Keratinocyte (primary cell): ENCODE measurements around the gene SCN10A. TPM values are rescaled to one million over a fixed set of nuclear protein-coding genes. Genes with fewer than 3 reads are reported as not detected.

Experiments used
- DNase-seq: peaks from one replicate; pipeline ENCODE4 v3.0.0-alpha.2; 2011; ENCODE audit warnings: low read depth, missing footprints, low spot score
- FAIRE-seq: peaks from 2 replicates; lab custom pipeline; 2011; peaks lifted over from hg19 to GRCh38; lab: Jason Lieb, UNC
- H2AFZ ChIP-seq: 2 replicates; pipeline ENCODE4 v1.6.0; 2012; ENCODE audit warnings: low read length, control low read depth, inconsistent platforms; ENCODE audit not compliant: control insufficient read depth
- H3K27ac ChIP-seq: 2 replicates; pipeline ENCODE4 v1.5.1; 2011; ENCODE audit warnings: low read length; ENCODE audit not compliant: control insufficient read depth, insufficient read depth
- H3K27me3 ChIP-seq: 3 replicates; pipeline ENCODE4 v1.6.0; 2011; ENCODE audit warnings: low read length; ENCODE audit not compliant: control insufficient read depth, insufficient read depth; ENCODE audit errors: extremely low read depth
- H3K36me3 ChIP-seq, 2 experiments: 2 replicates in 1 of 2; 3 replicates in 1 of 2; pipeline ENCODE4 v1.5.1; 2011; ENCODE audit warnings: low read length in 2 of 2, mild to moderate bottlenecking in 1 of 2; ENCODE audit not compliant: control insufficient read depth in 2 of 2, insufficient read depth in 2 of 2; ENCODE audit errors: extremely low read depth in 1 of 2
- H3K4me1 ChIP-seq: 3 replicates; pipeline ENCODE4 v1.5.1; 2011; ENCODE audit warnings: low read length; ENCODE audit not compliant: control insufficient read depth, insufficient read depth; ENCODE audit errors: extremely low read depth
- H3K4me2 ChIP-seq: 3 replicates; pipeline ENCODE4 v1.6.0; 2011; ENCODE audit warnings: low read depth, low read length; ENCODE audit not compliant: control insufficient read depth, insufficient read depth; ENCODE audit errors: extremely low read depth
- H3K4me3 ChIP-seq, 3 experiments: fragments of 200-600 bp in 1 of 3; sonication (generic) in 1 of 3; 2 replicates in 2 of 3; 3 replicates in 1 of 3; pipeline ENCODE4 v1.5.1; 2011 to 2016; ENCODE audit warnings: low read length in 3 of 3, mild to moderate bottlenecking in 3 of 3, control low read depth in 2 of 3, inconsistent platforms in 1 of 3, low read depth in 1 of 3, mixed read lengths in 1 of 3, mixed run types in 1 of 3, moderate library complexity in 1 of 3; ENCODE audit not compliant: control insufficient read depth in 2 of 3, insufficient read depth in 2 of 3; ENCODE audit errors: extremely low read depth in 1 of 3
- H3K79me2 ChIP-seq: 2 replicates; pipeline ENCODE4 v1.6.0; 2012; ENCODE audit warnings: low read length; ENCODE audit not compliant: control insufficient read depth, insufficient read depth
- H3K9ac ChIP-seq: 3 replicates; pipeline ENCODE4 v1.6.0; 2011; ENCODE audit warnings: low read length; ENCODE audit not compliant: control insufficient read depth, insufficient read depth; ENCODE audit errors: extremely low read depth
- H3K9me1 ChIP-seq: 3 replicates; pipeline ENCODE4 v1.6.0; 2011; ENCODE audit warnings: low read length; ENCODE audit not compliant: control insufficient read depth, insufficient read depth; ENCODE audit errors: extremely low read depth
- H3K9me3 ChIP-seq: 2 replicates; pipeline ENCODE4 v1.5.1; 2012; ENCODE audit warnings: low read depth, low read length; ENCODE audit not compliant: control insufficient read depth
- H4K20me1 ChIP-seq: 3 replicates; pipeline ENCODE4 v1.6.0; 2011; ENCODE audit warnings: low read length; ENCODE audit not compliant: control insufficient read depth, insufficient read depth; ENCODE audit errors: extremely low read depth
- CTCF ChIP-seq, 3 experiments: IDR thresholded peaks in 1 of 3; conservative IDR thresholded peaks in 1 of 3; optimal IDR thresholded peaks in 1 of 3; 2 replicates in 2 of 3; 3 replicates in 1 of 3; pipeline versions ENCODE3 to v1.5.1; 2011; ENCODE audit warnings: low read length in 3 of 3, mild to moderate bottlenecking in 3 of 3, moderate library complexity in 2 of 3, control low read depth in 1 of 3, inconsistent platforms in 1 of 3; ENCODE audit not compliant: insufficient read depth in 2 of 3; ENCODE audit errors: extremely low read depth in 1 of 3
- EZH2 ChIP-seq: IDR thresholded peaks from one replicate; pipeline ENCODE4 v1.6.1; 2012; ENCODE audit warnings: inconsistent platforms, mild to moderate bottlenecking, low read length, moderate library complexity
- dilution Hi-C: fragments of 300-500 bp; cut with MboI; formaldehyde crosslinking; loops from one replicate; pipeline ENCODE4 v1.7.0; 2020; ENCODE audit warnings: low sequenced_read_pairs; ENCODE audit not compliant: extremely low pct_ligation_motif_present
- polyA plus RNA-seq, 5 experiments: library from polyadenylated mRNA; depleted of rRNA in 3 of 5; stranded (reverse) in 3 of 5; stranded (forward) in 1 of 5; unstranded in 1 of 5; fragments of >200 nt; gene quantifications; 1 replicate in 1 of 5; 2 replicates in 3 of 5; 3 replicates in 1 of 5; pipeline versions ENCODE4 v1.2.1 to v1.2.3, GENCODE V29; 2011 to 2012; ENCODE audit warnings: missing spikeins in 2 of 5, low read depth in 1 of 5, low replicate concordance in 1 of 5

SCN10A gene
- polyA plus RNA-seq, 1 donor (not counting 4 experiments of a cell fraction or from before 2014, with no cell fraction given): not detected

GRCh38 chr3:38843898-38844297, 27.9 kb upstream of the SCN10A start:
- no peaks in the 10 kb centered on the region for H3K9me1 ChIP-seq
- no peaks in the 10 kb centered on the region for H3K27me3 ChIP-seq
- DNase-seq (no peak), FAIRE-seq (no peak)
- no peaks in the 10 kb centered on the region for H3K36me3 ChIP-seq
- H3K27ac ChIP-seq: no peak overlapping the region
- no peaks in the 10 kb centered on the region for H3K9me3 ChIP-seq
- no peak overlapping the region for H3K4me3 ChIP-seq
- H4K20me1 ChIP-seq: no peaks in the 10 kb centered on the region
- no peaks in the 10 kb centered on the region for H3K79me2 ChIP-seq
- TF ChIP-seq CTCF (optimal IDR thresholded peaks at IDR 0.05 in 1 of 3, IDR thresholded peaks at IDR 0.05 in 1 of 3, conservative IDR thresholded peaks at IDR 0.05 in 1 of 3; ENCODE audit: extremely low read depth in 1 of 3, insufficient read depth in 2 of 3, low read length in 3 of 3) (peak in 2 of 3 experiments; percentile 28 to 53), EZH2 (no peak)
- H2AFZ ChIP-seq: no peak overlapping the region
- H3K4me2 ChIP-seq: no peak overlapping the region
- H3K9ac ChIP-seq: no peak overlapping the region
- H3K4me1 ChIP-seq: no peaks in the 10 kb centered on the region
- dilution Hi-C loops: no loop called here

- FAIRE-seq: no peak
- Histone ChIP-seq H3K36me3 (no peaks in the 10 kb centered on the region), H3K27me3 (no peaks in the 10 kb centered on the region)
These were observed 26.4 kb upstream of the SCN10A start for GRCh38 chr3:38842266-38842965.

More at GRCh38 chr3:38842266-38842965, 26.4 kb upstream of the SCN10A start:
- no peak overlapping the region for H3K4me3 ChIP-seq
- dilution Hi-C loops: no loop called here
- H4K20me1 ChIP-seq: no peaks in the 10 kb centered on the region
- no peaks in the 10 kb centered on the region for H3K9me1 ChIP-seq
- H3K27ac ChIP-seq: no peak overlapping the region
- no peak overlapping the region for H3K9ac ChIP-seq
- DNase-seq: no peak
- no peaks in the 10 kb centered on the region for H3K9me3 ChIP-seq
- no peak overlapping the region for H3K4me2 ChIP-seq
- H3K4me1 ChIP-seq: no peaks in the 10 kb centered on the region
- no peak overlapping the region for H2AFZ ChIP-seq
- H3K79me2 ChIP-seq: no peaks in the 10 kb centered on the region
- TF ChIP-seq CTCF (optimal IDR thresholded peaks at IDR 0.05 in 1 of 3, IDR thresholded peaks at IDR 0.05 in 1 of 3, conservative IDR thresholded peaks at IDR 0.05 in 1 of 3; ENCODE audit: extremely low read depth in 1 of 3, insufficient read depth in 2 of 3, low read length in 3 of 3) (no peak), EZH2 (no peak)
